SK-N-SH treated with all-trans-retinoic acid at 6 μM for 48 hours (cell line): ENCODE results near the gene PP2D1.

Experiments
- CSDC2 ChIP-seq: fragments of 250-450 bp; sonication (Bioruptor Pico); IDR thresholded peaks from 2 replicates; pipeline ENCODE4 v1.5.0; 2020; ENCODE audit warnings: mild to moderate bottlenecking, moderate library complexity
- ESRRG ChIP-seq: fragments of 250-450 bp; sonication (Bioruptor Pico); IDR thresholded peaks from 2 replicates; pipeline ENCODE4 v1.6.1; 2021; ENCODE audit warnings: mild to moderate bottlenecking
- POU6F1 ChIP-seq: fragments of 250-450 bp; sonication (Bioruptor Pico); IDR thresholded peaks from 2 replicates; pipeline ENCODE4 v1.8.0; 2021; ENCODE audit warnings: low read depth, mild to moderate bottlenecking, moderate library complexity, borderline replicate concordance

GRCh38 chr3:19967208-19967607 is 44.9 kb downstream of the PP2D1 start:
- TF ChIP-seq CSDC2 (CRISPR knock-in tag) (no peak), ESRRG (no peak), POU6F1 (CRISPR knock-in tag) (no peak)
